ENCODE measurements around the gene ZDHHC20.
"Not testable (repeated sequence)": the region's sequence is repeated elsewhere in the genome, so short reads cannot be mapped to it uniquely, and the experiment has no call there.

Gene ZDHHC20

GRCh38 chr13:21426238-21426637 is 32.9 kb downstream of the ZDHHC20 start:
- DNase-seq (ENCODE audit: low read depth) = no peak
- TF ChIP-seq CTCF (conservative IDR thresholded peaks at IDR 0.05; ENCODE audit: control insufficient read depth, insufficient read depth, low read depth, low read length) = no peak
- H3K4me3 ChIP-seq (ENCODE audit: control insufficient read depth, low read depth, low read length) = no peak overlapping the region

- no peak overlapping the region for H3K4me3 ChIP-seq (ENCODE audit: control insufficient read depth, low read depth, low read length)
- TF ChIP-seq CTCF (conservative IDR thresholded peaks at IDR 0.05; ENCODE audit: control insufficient read depth, insufficient read depth, low read depth, low read length) = no peak
- peak; percentile 34 for DNase-seq (ENCODE audit: low read depth)
Measured at GRCh38 chr13:21420706-21421105, 38.4 kb downstream of the ZDHHC20 start.

- no peak overlapping the region for H3K4me3 ChIP-seq (ENCODE audit: control insufficient read depth, low read depth, low read length)
- peak; percentile 14 for DNase-seq (ENCODE audit: low read depth)
- no peak for TF ChIP-seq CTCF (conservative IDR thresholded peaks at IDR 0.05; ENCODE audit: control insufficient read depth, insufficient read depth, low read depth, low read length)
Measured at GRCh38 chr13:21413013-21413412, 46.1 kb downstream of the ZDHHC20 start.

- H3K4me3 ChIP-seq (ENCODE audit: control insufficient read depth, low read depth, low read length); DNase-seq (ENCODE audit: low read depth): not testable (repeated sequence)
Measured at GRCh38 chr13:21410453-21410852, 48.6 kb downstream of the ZDHHC20 start.

GRCh38 chr13:21405309-21405708 is 53.8 kb downstream of the ZDHHC20 start:
- TF ChIP-seq CTCF (conservative IDR thresholded peaks at IDR 0.05; ENCODE audit: control insufficient read depth, insufficient read depth, low read depth, low read length) = no peak
- DNase-seq (ENCODE audit: low read depth) = no peak
- H3K4me3 ChIP-seq (ENCODE audit: control insufficient read depth, low read depth, low read length) = no peak overlapping the region

- peak; percentile 73 for DNase-seq (ENCODE audit: low read depth)
- H3K4me3 ChIP-seq (ENCODE audit: control insufficient read depth, low read depth, low read length) = no peak overlapping the region
- TF ChIP-seq CTCF (conservative IDR thresholded peaks at IDR 0.05; ENCODE audit: control insufficient read depth, insufficient read depth, low read depth, low read length) = no peak
Measured at GRCh38 chr13:21402586-21403307, 56.4 kb downstream of the ZDHHC20 start.

GRCh38 chr13:21399741-21400140 is 59.4 kb downstream of the ZDHHC20 start:
- no peak for DNase-seq (ENCODE audit: low read depth)
- H3K4me3 ChIP-seq (ENCODE audit: control insufficient read depth, low read depth, low read length) = no peak overlapping the region
- no peak for TF ChIP-seq CTCF (conservative IDR thresholded peaks at IDR 0.05; ENCODE audit: control insufficient read depth, insufficient read depth, low read depth, low read length)

Data from fibroblast of mammary gland (primary cell).